Activated B cell treated with CpG ODN at 0.5 μM for 24 hours (primary cell): ENCODE data around the gene LRRC51. TPM values are rescaled to one million over a fixed set of nuclear protein-coding genes. Genes with fewer than 3 reads are reported as not detected.

Experiments used
- ATAC-seq: fragments of 200-7000 bp; cut with Tn5 transposase; one replicate; pipeline ENCODE4 v1.10.0; 2021; ENCODE audit warnings: low read depth, mild to moderate bottlenecking, moderate library complexity
- CTCF ChIA-PET: fragments of 350-600 bp; sonication (Branson Sonifier 250); formaldehyde crosslinking; loops from one replicate; lab custom pipeline; 2021; ENCODE audit warnings: antibody characterized with exemption; lab: Charles Lee
- POLR2A ChIA-PET: fragments of 350-600 bp; sonication (Branson Sonifier 250); formaldehyde crosslinking; loops from one replicate; lab custom pipeline; 2021; ENCODE audit warnings: antibody characterized with exemption; lab: Charles Lee
- DNase-seq: peaks from one replicate; pipeline ENCODE4 v3.0.0; 2022
- H3K27ac Mint-ChIP-seq: one replicate; pipeline ENCODE4 v1.8.0; 2020; ENCODE audit warnings: mixed read lengths
- H3K27me3 Mint-ChIP-seq: one replicate; pipeline ENCODE4 v1.8.0; 2021; ENCODE audit warnings: mixed read lengths
- H3K36me3 Mint-ChIP-seq: one replicate; pipeline ENCODE4 v1.8.0; 2021; ENCODE audit warnings: low read depth, mixed read lengths
- H3K4me1 Mint-ChIP-seq: one replicate; pipeline ENCODE4 v1.8.0; 2021; ENCODE audit warnings: mixed read lengths
- H3K4me3 Mint-ChIP-seq: one replicate; pipeline ENCODE4 v1.8.0; 2020; ENCODE audit warnings: mild to moderate bottlenecking, mixed read lengths
- H3K9me3 Mint-ChIP-seq: one replicate; pipeline ENCODE4 v1.8.0; 2020; ENCODE audit warnings: mixed read lengths
- intact Hi-C: fragments of 100-400 bp; cut with micrococcal nuclease; formaldehyde crosslinking; loops from one replicate; pipeline ENCODE4 v1.15.1; 2024
- total RNA-seq: library from RNA; stranded (reverse); gene quantifications from 2 replicates; pipeline ENCODE4 v1.2.3, GENCODE V29; 2022
- TF ChIP-seq, protein P1 (sequence below): fragments of 200-600 bp; IDR thresholded peaks from one replicate; pipeline ENCODE4 v1.8.0; 2022; ENCODE audit warnings: antibody characterized with exemption, mild to moderate bottlenecking

The LRRC51 gene
- total RNA-seq, 1 donor from 2014 or later, result 4.1 TPM

DNA sequence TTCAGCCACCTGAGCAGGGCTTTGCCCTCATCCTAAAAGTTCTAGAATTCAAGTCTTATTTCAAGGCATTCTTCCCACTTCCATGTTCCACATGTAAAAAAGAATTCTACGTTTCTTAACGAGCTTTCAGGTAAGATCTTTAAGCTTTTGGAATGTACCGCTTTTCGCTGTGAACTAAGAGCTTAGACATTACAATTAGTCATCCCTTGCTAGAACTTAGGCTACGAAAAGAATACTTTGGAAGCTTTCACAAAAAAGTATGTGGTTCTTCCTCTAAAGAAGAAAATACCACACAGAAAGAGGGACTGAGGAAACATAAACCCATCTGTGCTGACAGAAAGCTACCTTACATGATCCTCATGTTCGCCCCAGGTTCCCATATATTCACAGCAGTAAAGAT lies 2.2 kb upstream of the LRRC51 start:
- Mint-ChIP-seq H3K27me3 (no peaks in the 10 kb centered on the region), H3K9me3 (no peaks in the 10 kb centered on the region), H3K36me3 (peaks cover 13% of the 10 kb centered on the region), H3K4me3 (no peak overlapping the region), H3K4me1 (peaks cover 36% of the 10 kb centered on the region), H3K27ac (no peak overlapping the region)
- intact Hi-C loops, result no loop called here
- no peak for DNase-seq
- TF ChIP-seq, protein P1, sequence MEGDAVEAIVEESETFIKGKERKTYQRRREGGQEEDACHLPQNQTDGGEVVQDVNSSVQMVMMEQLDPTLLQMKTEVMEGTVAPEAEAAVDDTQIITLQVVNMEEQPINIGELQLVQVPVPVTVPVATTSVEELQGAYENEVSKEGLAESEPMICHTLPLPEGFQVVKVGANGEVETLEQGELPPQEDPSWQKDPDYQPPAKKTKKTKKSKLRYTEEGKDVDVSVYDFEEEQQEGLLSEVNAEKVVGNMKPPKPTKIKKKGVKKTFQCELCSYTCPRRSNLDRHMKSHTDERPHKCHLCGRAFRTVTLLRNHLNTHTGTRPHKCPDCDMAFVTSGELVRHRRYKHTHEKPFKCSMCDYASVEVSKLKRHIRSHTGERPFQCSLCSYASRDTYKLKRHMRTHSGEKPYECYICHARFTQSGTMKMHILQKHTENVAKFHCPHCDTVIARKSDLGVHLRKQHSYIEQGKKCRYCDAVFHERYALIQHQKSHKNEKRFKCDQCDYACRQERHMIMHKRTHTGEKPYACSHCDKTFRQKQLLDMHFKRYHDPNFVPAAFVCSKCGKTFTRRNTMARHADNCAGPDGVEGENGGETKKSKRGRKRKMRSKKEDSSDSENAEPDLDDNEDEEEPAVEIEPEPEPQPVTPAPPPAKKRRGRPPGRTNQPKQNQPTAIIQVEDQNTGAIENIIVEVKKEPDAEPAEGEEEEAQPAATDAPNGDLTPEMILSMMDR, result no peak
- ATAC-seq, result no peak
- POLR2A ChIA-PET, result interaction anchor here (1.2 kb wide), 1 partner anchor 38 kb away, joined by 5 read pairs; no protein-coding TSS in a partner anchor
- CTCF ChIA-PET, result interaction anchor here (1.6 kb wide), 1 partner anchor 53 kb away, joined by 7 read pairs; no protein-coding TSS in a partner anchor

DNA sequence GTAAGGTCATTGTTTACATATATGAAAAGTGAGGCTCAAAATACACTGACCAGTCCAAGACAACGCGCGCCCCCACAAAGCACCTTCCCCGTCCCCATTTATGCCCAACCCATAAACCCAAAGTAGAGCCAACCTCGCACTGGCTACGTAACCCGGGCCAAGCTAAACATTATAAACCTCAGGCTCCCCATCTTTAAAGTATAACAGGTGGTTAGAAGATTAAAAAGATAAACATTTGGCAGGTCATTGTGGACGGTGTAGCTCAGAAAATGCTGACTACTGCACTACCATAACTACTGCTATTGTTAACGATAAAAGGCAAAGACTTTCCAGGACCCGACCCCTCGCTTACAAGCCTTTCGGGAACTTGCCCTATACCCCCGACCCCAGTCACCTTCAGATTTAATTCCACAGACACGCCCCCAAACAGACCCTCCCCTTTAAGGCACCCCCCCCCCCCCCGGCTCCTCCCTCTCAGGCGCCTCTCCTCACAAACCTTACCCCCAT lies 778 bp upstream of the LRRC51 start:
- Mint-ChIP-seq H3K4me1 (peaks cover 36% of the 10 kb centered on the region), H3K36me3 (peaks cover 12% of the 10 kb centered on the region), H3K4me3 (peak overlapping the region; percentile 95), H3K9me3 (no peaks in the 10 kb centered on the region), H3K27ac (peak overlapping the region; percentile 91), H3K27me3 (no peaks in the 10 kb centered on the region)
- DNase-seq, result no peak
- ATAC-seq, result peak; percentile 17
- TF ChIP-seq, protein P1, result no peak
- CTCF ChIA-PET, result interaction anchor here (0.8 kb wide), 1 partner anchor 55 kb away, joined by 3 read pairs; no protein-coding TSS in a partner anchor
- POLR2A ChIA-PET, result interaction anchor here (0.6 to 1.1 kb wide), 5 partner anchors 24 to 1681 kb away, joined by 3 to 7 read pairs (median 3); partner anchors contain the start of genes ANAPC15 and RAB6A
- intact Hi-C loops, result loop anchor here (1.0 to 5.0 kb wide), 10 partner anchors 11 to 1902 kb away; partner anchors contain the start of genes ANAPC15, CLPB, LAMTOR1 and UCP2

DNA sequence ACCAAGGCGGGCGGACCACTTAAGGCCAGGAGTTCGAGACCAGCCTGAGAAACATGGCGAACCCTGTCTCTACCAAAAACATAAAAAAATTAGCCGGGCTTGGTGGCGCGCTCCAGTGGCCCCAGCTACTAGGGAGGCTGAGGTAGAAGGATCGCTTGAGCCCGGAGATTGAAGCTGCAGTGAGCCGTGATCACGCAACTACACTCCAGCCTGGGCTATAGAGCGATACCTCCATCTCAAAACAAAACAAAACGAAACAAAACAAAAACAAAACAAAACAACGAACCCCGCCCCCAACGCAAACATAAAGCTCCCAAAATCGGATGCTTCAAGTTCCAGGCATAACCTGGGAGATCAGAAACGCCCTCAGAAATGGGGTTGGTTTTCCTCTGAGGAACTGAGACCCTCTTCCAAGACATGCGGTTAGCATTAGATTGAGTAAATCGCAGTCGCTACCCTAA lies 564 bp downstream of the LRRC51 start:
- DNase-seq (no peak), ATAC-seq (no peak)
- intact Hi-C loops, result loop anchor here (5.0 kb wide), 1 partner anchor 1901 kb away; the partner anchor contains the start of gene UCP2
- Mint-ChIP-seq H3K9me3 (no peaks in the 10 kb centered on the region), H3K27ac (peak overlapping the region; percentile 91), H3K4me1 (peaks cover 35% of the 10 kb centered on the region), H3K4me3 (peak overlapping the region; percentile 95), H3K27me3 (no peaks in the 10 kb centered on the region), H3K36me3 (peaks cover 11% of the 10 kb centered on the region)
- TF ChIP-seq, protein P1, result no peak
- CTCF ChIA-PET, result interaction anchor here (1.2 to 2.0 kb wide), 3 partner anchors 9 to 63 kb away, joined by 4 to 17 read pairs (median 13); no protein-coding TSS in a partner anchor
- POLR2A ChIA-PET, result interaction anchor here (0.6 to 2.0 kb wide), 6 partner anchors 21 to 49 kb away, joined by 3 to 13 read pairs (median 4); partner anchors contain the start of genes ANAPC15 and LAMTOR1

DNA sequence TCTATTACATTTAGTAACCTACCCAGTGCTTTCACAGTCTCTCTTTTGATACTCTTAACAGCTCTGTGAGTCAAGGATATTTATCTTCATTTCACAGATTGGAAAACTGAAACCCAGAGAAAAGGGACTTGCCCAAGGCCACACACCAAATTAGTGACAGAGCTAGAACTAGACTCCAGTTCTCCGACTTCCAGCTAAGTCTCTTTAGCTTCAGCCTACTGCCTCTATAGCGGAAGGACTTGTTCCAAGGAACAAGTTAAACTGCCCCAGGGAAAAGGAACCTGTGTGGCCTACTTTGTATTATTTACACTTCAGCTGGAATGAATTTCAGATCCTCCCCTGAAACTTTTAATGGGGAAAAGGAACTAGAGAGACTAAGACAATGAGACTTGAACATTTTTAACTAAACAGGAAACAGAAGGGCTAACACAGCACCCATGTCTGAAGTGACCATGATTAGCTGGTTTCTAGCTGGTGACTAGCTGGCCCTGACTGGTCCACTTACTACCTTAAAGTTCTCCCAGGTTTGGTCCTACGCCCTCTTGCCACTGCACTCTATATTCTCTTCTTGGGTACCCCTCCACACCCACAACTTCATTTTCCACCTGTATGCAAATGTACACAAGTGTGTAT lies 1.3 kb downstream of the LRRC51 start:
- peak overlapping the region; percentile 59 for H3K27ac Mint-ChIP-seq
- ATAC-seq, result no peak
- ChIA-PET POLR2A (interaction anchor here (0.6 to 2.0 kb wide), 8 partner anchors 10 to 50 kb away, joined by 3 to 13 read pairs (median 4); partner anchors contain the start of genes ANAPC15 and LAMTOR1), CTCF (interaction anchor here (1.2 to 2.0 kb wide), 3 partner anchors 9 to 63 kb away, joined by 4 to 17 read pairs (median 13); no protein-coding TSS in a partner anchor)
- peaks cover 11% of the 10 kb centered on the region for H3K36me3 Mint-ChIP-seq
- peaks cover 34% of the 10 kb centered on the region for H3K4me1 Mint-ChIP-seq
- H3K9me3 Mint-ChIP-seq, result no peaks in the 10 kb centered on the region
- no peak for DNase-seq
- TF ChIP-seq, protein P1, result no peak
- H3K27me3 Mint-ChIP-seq, result no peaks in the 10 kb centered on the region
- intact Hi-C loops, result loop anchor here (5.0 kb wide), 1 partner anchor 1900 kb away; the partner anchor contains the start of gene UCP2
- peak overlapping the region; percentile 95 for H3K4me3 Mint-ChIP-seq

DNA sequence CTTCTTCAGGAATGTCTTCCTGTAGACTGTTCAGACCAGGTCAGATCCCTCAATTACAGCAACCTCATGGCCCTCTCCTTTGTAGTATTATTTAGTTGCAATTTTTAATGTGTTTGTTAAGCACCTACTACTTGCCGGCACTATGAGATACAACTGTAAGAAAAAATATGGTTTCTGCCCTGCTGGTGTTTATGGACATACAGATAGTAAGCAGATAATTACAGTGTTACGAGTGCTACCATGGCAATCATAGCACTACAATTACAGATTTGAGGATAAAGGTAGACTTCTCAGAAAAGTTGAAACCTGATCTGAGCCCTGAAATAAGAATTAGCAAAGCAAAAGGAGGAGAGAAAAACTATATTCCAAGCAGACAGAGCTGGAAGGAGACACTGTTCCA lies 2.8 kb downstream of the LRRC51 start:
- peaks cover 28% of the 10 kb centered on the region for H3K4me1 Mint-ChIP-seq
- H3K27ac Mint-ChIP-seq, result no peak overlapping the region
- ChIA-PET POLR2A (no interaction called here), CTCF (no interaction called here)
- H3K27me3 Mint-ChIP-seq, result no peaks in the 10 kb centered on the region
- peaks cover 17% of the 10 kb centered on the region for H3K36me3 Mint-ChIP-seq
- DNase-seq, result no peak
- no peak for ATAC-seq
- H3K9me3 Mint-ChIP-seq, result no peaks in the 10 kb centered on the region
- TF ChIP-seq, protein P1, result no peak
- intact Hi-C loops, result loop anchor here (5.0 kb wide), 1 partner anchor 1899 kb away; the partner anchor contains the start of gene UCP2
- no peak overlapping the region for H3K4me3 Mint-ChIP-seq
